Occipital lobe (tissue), 3 donors: Measurements from ENCODE around the gene IL4I1. TPM values are rescaled to one million over a fixed set of nuclear protein-coding genes. Genes with fewer than 3 reads are reported as not detected.
A peak's percentile ranks its signal among the peaks of the same experiment; 100 is the strongest.

Experiments used
- DNase-seq: peaks from one replicate; lab custom pipeline; 2025; lab: John Stamatoyannopoulos, UW
- small RNA-seq: library from RNA; depleted of rRNA; stranded (forward); fragments of <200 nt; gene quantifications from one replicate; pipeline ENCODE3, GENCODE V24; 2014
- total RNA-seq: library from RNA; depleted of rRNA; stranded (reverse); fragments of >200 nt; gene quantifications from one replicate; pipeline ENCODE4 v1.2.3, GENCODE V29; 2014

The IL4I1 gene
- total RNA-seq, 1 donor from 2014 or later = not detected

DNA sequence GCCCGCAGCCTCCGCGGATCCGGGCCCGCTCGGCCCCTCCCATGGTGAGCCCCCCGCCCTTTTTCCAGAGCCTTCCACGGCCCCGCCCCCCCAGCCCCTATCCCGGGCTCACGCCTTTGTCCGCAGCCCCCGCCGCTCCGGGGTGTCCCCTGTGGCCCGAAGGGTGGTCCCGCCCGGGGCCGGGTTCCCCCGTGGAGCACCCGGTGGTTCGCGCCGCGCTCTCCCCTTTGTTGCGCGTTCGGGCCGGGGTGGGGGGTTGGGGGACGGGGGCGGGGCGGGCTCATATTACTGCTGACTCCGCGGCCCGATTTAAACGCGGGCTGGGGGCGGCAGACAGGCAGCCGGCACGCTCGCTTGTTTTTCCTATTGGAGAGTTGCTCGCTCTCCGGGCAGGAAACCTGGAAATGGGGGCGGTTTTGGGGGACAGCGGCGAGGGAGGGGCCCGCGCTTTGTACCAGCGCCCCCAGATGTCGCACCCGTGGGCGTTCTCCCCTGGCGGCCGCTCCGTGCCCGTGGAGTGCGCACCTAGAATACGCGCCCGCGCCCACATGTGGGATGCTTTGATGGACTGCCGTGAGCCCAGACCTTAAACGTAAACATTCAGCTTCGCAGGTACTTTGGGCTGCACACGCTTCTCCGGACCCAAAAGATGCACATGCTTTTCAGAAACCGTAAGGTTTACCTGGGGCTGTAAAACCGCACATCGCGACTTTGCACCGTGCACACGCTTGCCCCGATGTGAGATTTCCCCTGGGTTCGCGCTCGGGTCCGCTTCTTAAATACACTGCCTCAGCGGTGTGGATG lies 45.0 kb downstream of the IL4I1 start:
- no peak for DNase-seq

DNA sequence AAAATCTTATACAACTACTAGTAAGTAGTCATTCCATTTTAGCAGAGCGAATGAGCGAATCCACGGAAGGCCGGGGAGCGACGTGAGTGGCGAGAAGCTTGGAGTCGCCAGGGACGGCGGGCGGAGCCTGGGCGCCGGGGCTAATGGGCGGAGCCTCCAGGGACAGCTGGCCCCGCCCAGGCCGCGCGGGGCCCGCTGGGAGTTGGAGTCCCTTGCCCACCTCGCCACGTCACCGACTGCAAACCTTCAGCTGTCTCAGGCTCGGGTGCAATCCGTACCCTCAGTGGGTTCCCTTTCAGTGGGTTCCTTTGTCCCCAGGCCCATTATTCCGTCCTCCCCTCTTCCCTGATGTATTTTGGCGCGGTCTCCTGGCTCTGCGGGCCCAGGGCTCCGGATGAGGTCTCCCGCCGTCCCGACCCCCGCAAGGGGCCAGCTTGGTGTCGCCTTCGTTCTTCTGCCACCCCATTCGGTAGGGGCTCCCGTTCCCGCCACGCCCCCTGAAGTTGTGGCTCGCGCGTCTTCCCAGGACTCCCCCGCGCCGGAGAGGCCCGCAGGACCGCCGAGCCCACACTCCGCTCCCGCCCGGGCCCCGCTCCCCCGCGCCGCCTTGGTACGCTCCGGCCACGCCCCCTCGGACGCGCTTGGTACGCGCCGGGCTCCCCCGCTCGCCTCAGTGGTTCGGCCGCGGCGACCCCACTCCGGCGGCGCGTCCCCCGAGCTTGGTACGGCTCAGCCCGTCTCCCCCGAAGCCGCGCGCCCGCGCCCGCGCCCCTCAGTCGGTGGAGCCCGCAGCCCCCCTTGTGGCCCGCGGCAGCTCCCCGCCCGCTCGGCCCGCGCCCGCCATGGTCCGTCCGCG lies 46.0 kb downstream of the IL4I1 start, which contains the start of gene PTOV1:
Gene PTOV1, plus strand, starts transcription at position 673 of the 856 bp plus-strand sequence.
- peak; percentile 92 for DNase-seq

GRCh38 chr19:49850221-49850486 lies 46.5 kb downstream of the IL4I1 start:
- DNase-seq = no peak

DNA sequence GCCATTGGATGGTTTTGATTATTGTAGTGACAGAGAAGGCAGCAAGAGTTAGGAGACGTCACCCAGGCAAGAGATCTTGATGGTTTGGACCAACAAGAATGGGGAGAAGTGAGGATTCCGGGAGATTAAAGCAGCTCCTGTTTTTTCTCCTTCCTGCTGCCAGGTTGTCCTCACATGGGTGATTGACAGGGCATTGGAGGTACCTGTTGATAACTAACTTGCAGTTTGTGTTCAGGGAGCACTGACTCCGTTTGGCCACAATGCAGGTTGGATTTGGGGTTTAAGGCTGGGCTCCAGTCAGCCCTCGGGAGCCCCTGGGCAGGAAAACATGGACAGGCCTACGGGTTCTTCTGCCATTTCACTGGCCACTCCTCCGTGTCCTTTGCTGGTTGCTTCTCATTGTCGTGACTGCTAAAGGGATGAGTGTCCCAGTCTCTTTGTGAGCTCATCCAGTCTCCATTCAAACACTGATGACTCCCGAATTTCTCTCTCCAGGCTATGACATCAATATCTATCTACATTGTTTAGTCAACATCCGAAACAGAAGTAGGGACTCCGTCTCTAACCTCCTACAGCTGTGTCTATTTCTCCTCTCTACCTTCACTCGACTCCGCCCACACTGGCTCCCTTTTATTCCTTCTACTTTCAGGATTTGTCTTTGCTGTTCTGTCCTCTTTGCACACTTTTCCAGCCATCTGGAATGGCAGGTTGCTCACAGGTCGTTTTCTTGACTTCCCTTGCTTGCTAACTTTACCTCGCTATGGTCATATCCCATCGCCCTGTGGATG lies 47.1 kb downstream of the IL4I1 start:
- no peak for DNase-seq

GRCh38 chr19:49848938-49849337 lies 47.7 kb downstream of the IL4I1 start:
- DNase-seq = no peak

GRCh38 chr19:49847731-49848696 lies 48.7 kb downstream of the IL4I1 start:
- no peak for DNase-seq

- no peak for DNase-seq
Observed at GRCh38 chr19:49846408-49846807, 50.3 kb downstream of the IL4I1 start.

DNA sequence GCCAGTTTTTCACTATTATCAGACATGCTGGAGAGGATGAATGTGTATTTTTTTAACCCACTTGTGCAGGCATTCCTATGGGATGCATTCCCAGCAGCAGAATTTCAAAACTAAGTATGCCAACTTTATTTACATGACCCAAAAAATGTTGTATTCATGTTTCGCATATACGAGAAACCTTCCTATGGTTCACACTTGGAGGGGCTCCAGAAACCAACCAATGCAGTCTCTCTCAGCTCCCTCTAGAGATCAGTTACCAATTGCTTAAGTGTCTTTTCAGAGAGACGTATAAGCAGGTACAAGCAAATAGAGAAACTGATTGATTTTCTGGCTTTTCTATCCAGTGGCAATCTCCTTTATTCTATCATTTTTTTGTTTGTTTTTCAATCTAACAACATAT lies 51.3 kb downstream of the IL4I1 start:
- DNase-seq = no peak

DNA sequence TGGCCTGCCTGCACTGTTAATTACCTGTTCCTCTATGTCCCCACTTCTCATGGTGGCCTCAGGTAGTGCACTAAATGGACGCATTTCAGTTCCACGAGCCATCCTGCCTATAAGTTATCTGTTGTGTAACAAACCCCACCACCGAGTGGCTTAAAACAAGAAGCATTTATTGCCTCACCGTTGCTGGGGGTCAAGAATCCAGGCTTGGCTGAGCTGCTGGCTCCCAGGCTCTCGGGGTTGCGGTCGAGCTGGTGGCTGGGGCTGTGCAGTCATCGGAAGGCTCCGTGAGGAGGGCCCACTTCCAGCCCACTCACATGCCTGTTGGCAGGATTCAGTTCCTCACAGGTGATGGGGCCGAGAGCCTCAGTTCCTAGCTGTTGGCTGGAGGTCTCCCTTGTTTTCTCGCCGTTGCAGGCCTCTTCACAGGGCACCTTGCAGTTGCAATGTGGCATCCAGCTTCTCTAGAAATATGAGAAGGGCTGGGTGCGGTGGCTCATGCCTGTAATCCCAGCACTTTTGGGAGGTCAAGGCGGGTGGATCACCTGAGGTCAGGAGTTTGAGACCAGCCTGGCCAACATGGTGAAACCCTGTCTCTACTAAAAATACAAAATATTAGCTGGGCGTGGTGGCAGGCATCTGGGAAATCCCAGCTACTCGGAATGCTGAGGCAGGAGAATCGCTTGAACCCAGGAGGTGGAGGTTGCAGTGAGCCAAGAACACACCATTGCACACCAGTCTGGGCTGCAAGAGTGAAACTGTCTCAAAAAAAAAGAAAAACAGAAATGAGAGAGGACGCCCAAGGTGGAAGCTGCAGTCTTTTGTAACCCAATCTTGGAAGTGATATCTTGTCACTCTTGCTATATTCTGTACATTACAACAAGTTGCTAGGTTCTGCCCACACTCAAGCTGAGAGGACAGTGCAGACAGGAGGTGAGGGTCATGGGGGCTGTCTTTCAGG lies 52.3 kb downstream of the IL4I1 start:
- DNase-seq = no peak

GRCh38 chr19:49843265-49843664 lies 53.4 kb downstream of the IL4I1 start:
- DNase-seq = no peak

- no peak for DNase-seq
Observed at GRCh38 chr19:49840736-49841249, 55.9 kb downstream of the IL4I1 start.

DNA sequence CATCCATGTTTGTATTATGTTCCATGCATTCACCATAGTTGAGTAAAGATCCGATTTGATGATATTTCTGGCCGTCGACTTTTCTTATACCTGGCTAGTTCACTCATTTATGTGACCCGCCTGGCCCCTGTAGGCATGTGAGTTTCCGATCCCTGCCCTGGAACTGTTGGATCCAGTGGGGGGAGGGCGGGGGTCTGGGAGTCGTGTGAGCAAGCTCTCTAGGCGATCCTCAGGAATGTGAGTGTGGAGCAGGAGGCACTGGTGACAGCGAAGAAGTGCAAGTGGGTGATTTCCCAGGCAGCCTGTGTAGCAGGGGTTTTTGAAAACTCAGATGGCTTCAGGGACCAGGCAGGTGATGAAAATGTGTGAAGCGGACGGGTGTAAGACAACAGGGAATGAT lies 56.4 kb downstream of the IL4I1 start:
- no peak for DNase-seq

DNA sequence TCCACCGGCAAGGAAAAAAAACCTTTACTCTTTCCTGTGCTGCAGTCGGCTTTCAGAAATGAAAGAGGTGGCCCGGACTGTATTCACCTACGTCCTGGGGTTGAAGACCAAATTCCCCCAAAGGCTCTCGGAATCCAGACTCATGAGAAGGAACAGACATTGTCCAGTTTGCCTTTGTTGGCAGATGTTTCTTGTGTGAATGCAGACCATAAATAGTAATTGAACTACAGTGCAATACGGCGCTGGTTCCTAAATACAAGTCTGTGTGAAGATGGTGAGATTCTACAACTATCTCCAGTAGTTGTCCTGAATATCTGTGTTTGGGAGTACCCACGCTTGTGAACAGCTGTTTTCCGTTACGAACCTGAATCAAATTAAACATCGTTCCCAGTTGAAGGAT lies 57.0 kb downstream of the IL4I1 start:
- DNase-seq = no peak

Small RNAs within 50 kb of the gene (small RNA-seq; reads per million reads assigned to genes)
- gene MIR4749 = not detected

Other genes with a start within 250 kb of the IL4I1 start
- gene IRF3, start 231.0 kb downstream of the IL4I1 start, total RNA-seq = 8.1 TPM
- gene BCL2L12, start 231.0 kb downstream of the IL4I1 start, total RNA-seq = not detected
- 177 TPM for gene PRMT1, start 219.6 kb downstream of the IL4I1 start, total RNA-seq
- 0.78 TPM for gene ADM5, start 207.3 kb downstream of the IL4I1 start, total RNA-seq
- gene CPT1C, start 205.8 kb downstream of the IL4I1 start, total RNA-seq = 42.1 TPM
- gene TSKS, start 133.6 kb downstream of the IL4I1 start, total RNA-seq = 0.31 TPM
- 49.0 TPM for gene AP2A1, start 129.9 kb downstream of the IL4I1 start, total RNA-seq
- 21.7 TPM for gene FUZ, start 83.6 kb downstream of the IL4I1 start, total RNA-seq
- 12.8 TPM for gene MED25, start 78.6 kb downstream of the IL4I1 start, total RNA-seq
- gene PTOV1, start 45.7 kb downstream of the IL4I1 start, total RNA-seq = 99.2 TPM
- gene PNKP, start 29.3 kb downstream of the IL4I1 start, total RNA-seq = 24.0 TPM
- 3.9 TPM for gene AKT1S1, start 19.5 kb downstream of the IL4I1 start, total RNA-seq
- 6.1 TPM for gene TBC1D17, start 19.2 kb downstream of the IL4I1 start, total RNA-seq
- gene ATF5, start 32.3 kb upstream of the IL4I1 start, total RNA-seq = 8.6 TPM
- 23.9 TPM for gene NUP62, start 32.6 kb upstream of the IL4I1 start, total RNA-seq
- gene SIGLEC11, start 64.3 kb upstream of the IL4I1 start, total RNA-seq = 0.31 TPM
- 18.4 TPM for gene VRK3, start 128.5 kb upstream of the IL4I1 start, total RNA-seq
- gene ZNF473, start 129.1 kb upstream of the IL4I1 start, total RNA-seq = 11.5 TPM